ENCODE results near the gene AQP12A. TPM values are rescaled to one million over a fixed set of nuclear protein-coding genes. Genes with fewer than 3 reads are reported as not detected.
"Not testable (repeated sequence)": the region's sequence is repeated elsewhere in the genome, so short reads cannot be mapped to it uniquely, and the experiment has no call there.

The AQP12A gene
- total RNA-seq, 1 donor from 2014 or later, result not detected

- H3K4me3 ChIP-seq (ENCODE audit: low read length in 3 of 3); H3K27ac ChIP-seq (ENCODE audit: low read depth, low read length); H3K9me3 ChIP-seq (ENCODE audit: control insufficient read depth in 3 of 3, low read length in 3 of 3); H3K9ac ChIP-seq (ENCODE audit: low read depth in 1 of 3, low read length in 3 of 3); H3K36me3 ChIP-seq (ENCODE audit: control insufficient read depth in 3 of 3, insufficient read depth in 3 of 3, low read length in 3 of 3); H3K4me1 ChIP-seq (ENCODE audit: control insufficient read depth in 3 of 3, insufficient read depth in 3 of 3, low read length in 3 of 3); H3K27me3 ChIP-seq (ENCODE audit: control insufficient read depth in 3 of 3, insufficient read depth in 3 of 3, low read length in 3 of 3): not testable (repeated sequence)
Measured at GRCh38 chr2:240674461-240675184, 17.0 kb upstream of the AQP12A start.

GRCh38 chr2:240675345-240675744 lies 16.3 kb upstream of the AQP12A start:
- H3K27ac ChIP-seq (ENCODE audit: low read depth, low read length); H3K9ac ChIP-seq (ENCODE audit: low read depth in 1 of 3, low read length in 3 of 3); H3K36me3 ChIP-seq (ENCODE audit: control insufficient read depth in 3 of 3, insufficient read depth in 3 of 3, low read length in 3 of 3): not testable (repeated sequence)

GRCh38 chr2:240678043-240678442 lies 13.6 kb upstream of the AQP12A start:
- not testable (repeated sequence) for H3K4me1 ChIP-seq (ENCODE audit: control insufficient read depth in 3 of 3, insufficient read depth in 3 of 3, low read length in 3 of 3); H3K9me3 ChIP-seq (ENCODE audit: control insufficient read depth in 3 of 3, low read length in 3 of 3); H3K4me3 ChIP-seq (ENCODE audit: low read length in 3 of 3); H3K27me3 ChIP-seq (ENCODE audit: control insufficient read depth in 3 of 3, insufficient read depth in 3 of 3, low read length in 3 of 3); H3K27ac ChIP-seq (ENCODE audit: low read depth, low read length); H3K36me3 ChIP-seq (ENCODE audit: control insufficient read depth in 3 of 3, insufficient read depth in 3 of 3, low read length in 3 of 3); H3K9ac ChIP-seq (ENCODE audit: low read depth in 1 of 3, low read length in 3 of 3)

More at GRCh38 chr2:240675345-240675744, 16.3 kb upstream of the AQP12A start:
- not testable (repeated sequence) for H3K4me1 ChIP-seq (ENCODE audit: control insufficient read depth in 3 of 3, insufficient read depth in 3 of 3, low read length in 3 of 3); H3K9me3 ChIP-seq (ENCODE audit: control insufficient read depth in 3 of 3, low read length in 3 of 3); H3K4me3 ChIP-seq (ENCODE audit: low read length in 3 of 3); H3K27me3 ChIP-seq (ENCODE audit: control insufficient read depth in 3 of 3, insufficient read depth in 3 of 3, low read length in 3 of 3)

GRCh38 chr2:240678909-240679308 lies 12.8 kb upstream of the AQP12A start:
- not testable (repeated sequence) for H3K4me3 ChIP-seq (ENCODE audit: low read length in 3 of 3); H3K9me3 ChIP-seq (ENCODE audit: control insufficient read depth in 3 of 3, low read length in 3 of 3); H3K36me3 ChIP-seq (ENCODE audit: control insufficient read depth in 3 of 3, insufficient read depth in 3 of 3, low read length in 3 of 3); H3K9ac ChIP-seq (ENCODE audit: low read depth in 1 of 3, low read length in 3 of 3); H3K27ac ChIP-seq (ENCODE audit: low read depth, low read length); H3K27me3 ChIP-seq (ENCODE audit: control insufficient read depth in 3 of 3, insufficient read depth in 3 of 3, low read length in 3 of 3); H3K4me1 ChIP-seq (ENCODE audit: control insufficient read depth in 3 of 3, insufficient read depth in 3 of 3, low read length in 3 of 3)

GRCh38 chr2:240680185-240680584 lies 11.5 kb upstream of the AQP12A start:
- H3K9ac ChIP-seq (ENCODE audit: low read depth in 1 of 3, low read length in 3 of 3); H3K27me3 ChIP-seq (ENCODE audit: control insufficient read depth in 3 of 3, insufficient read depth in 3 of 3, low read length in 3 of 3); H3K4me3 ChIP-seq (ENCODE audit: low read length in 3 of 3); H3K4me1 ChIP-seq (ENCODE audit: control insufficient read depth in 3 of 3, insufficient read depth in 3 of 3, low read length in 3 of 3); H3K9me3 ChIP-seq (ENCODE audit: control insufficient read depth in 3 of 3, low read length in 3 of 3); H3K27ac ChIP-seq (ENCODE audit: low read depth, low read length); H3K36me3 ChIP-seq (ENCODE audit: control insufficient read depth in 3 of 3, insufficient read depth in 3 of 3, low read length in 3 of 3): not testable (repeated sequence)

GRCh38 chr2:240682431-240683224 lies 9.0 kb upstream of the AQP12A start, which contains the start of gene AQP12B:
Gene AQP12B, minus strand, starts transcription at chr2:240682885. Its CDS starts 48 bp downstream, at chr2:240682837.
- H3K27ac ChIP-seq (ENCODE audit: low read depth, low read length); H3K4me1 ChIP-seq (ENCODE audit: control insufficient read depth in 3 of 3, insufficient read depth in 3 of 3, low read length in 3 of 3): not testable (repeated sequence)

GRCh38 chr2:240683329-240683979 lies 8.2 kb upstream of the AQP12A start:
- H3K4me1 ChIP-seq (ENCODE audit: control insufficient read depth in 3 of 3, insufficient read depth in 3 of 3, low read length in 3 of 3); H3K4me3 ChIP-seq (ENCODE audit: low read length in 3 of 3); H3K36me3 ChIP-seq (ENCODE audit: control insufficient read depth in 3 of 3, insufficient read depth in 3 of 3, low read length in 3 of 3); H3K9ac ChIP-seq (ENCODE audit: low read depth in 1 of 3, low read length in 3 of 3); H3K27ac ChIP-seq (ENCODE audit: low read depth, low read length); H3K9me3 ChIP-seq (ENCODE audit: control insufficient read depth in 3 of 3, low read length in 3 of 3): not testable (repeated sequence)
- H3K27me3 ChIP-seq (ENCODE audit: control insufficient read depth in 3 of 3, insufficient read depth in 3 of 3, low read length in 3 of 3), result peaks cover 0 to 14% (median 0%) of the 10 kb centered on the region in 3 donors

More at GRCh38 chr2:240682431-240683224, 9.0 kb upstream of the AQP12A start, which contains the start of gene AQP12B:
- not testable (repeated sequence) for H3K36me3 ChIP-seq (ENCODE audit: control insufficient read depth in 3 of 3, insufficient read depth in 3 of 3, low read length in 3 of 3); H3K27me3 ChIP-seq (ENCODE audit: control insufficient read depth in 3 of 3, insufficient read depth in 3 of 3, low read length in 3 of 3); H3K9ac ChIP-seq (ENCODE audit: low read depth in 1 of 3, low read length in 3 of 3); H3K9me3 ChIP-seq (ENCODE audit: control insufficient read depth in 3 of 3, low read length in 3 of 3); H3K4me3 ChIP-seq (ENCODE audit: low read length in 3 of 3)

- not testable (repeated sequence) for H3K9me3 ChIP-seq (ENCODE audit: control insufficient read depth in 3 of 3, low read length in 3 of 3); H3K27ac ChIP-seq (ENCODE audit: low read depth, low read length); H3K9ac ChIP-seq (ENCODE audit: low read depth in 1 of 3, low read length in 3 of 3); H3K4me1 ChIP-seq (ENCODE audit: control insufficient read depth in 3 of 3, insufficient read depth in 3 of 3, low read length in 3 of 3); H3K4me3 ChIP-seq (ENCODE audit: low read length in 3 of 3); H3K36me3 ChIP-seq (ENCODE audit: control insufficient read depth in 3 of 3, insufficient read depth in 3 of 3, low read length in 3 of 3)
- H3K27me3 ChIP-seq (ENCODE audit: control insufficient read depth in 3 of 3, insufficient read depth in 3 of 3, low read length in 3 of 3), result peaks cover 0 to 14% (median 0%) of the 10 kb centered on the region in 3 donors
Measured at GRCh38 chr2:240683980-240684728, 7.5 kb upstream of the AQP12A start.

- no peak overlapping the region for H3K27ac ChIP-seq (ENCODE audit: low read depth, low read length)
- H3K36me3 ChIP-seq (ENCODE audit: control insufficient read depth in 3 of 3, insufficient read depth in 3 of 3, low read length in 3 of 3), result no peaks in the 10 kb centered on the region
- H3K4me3 ChIP-seq (ENCODE audit: low read length in 3 of 3), result no peak overlapping the region
- no peaks in the 10 kb centered on the region for H3K9me3 ChIP-seq (ENCODE audit: control insufficient read depth in 3 of 3, low read length in 3 of 3)
- peaks cover 0 to 14% (median 0%) of the 10 kb centered on the region in 3 donors for H3K27me3 ChIP-seq (ENCODE audit: control insufficient read depth in 3 of 3, insufficient read depth in 3 of 3, low read length in 3 of 3)
- peaks cover 0 to 5% (median 4%) of the 10 kb centered on the region in 3 donors for H3K4me1 ChIP-seq (ENCODE audit: control insufficient read depth in 3 of 3, insufficient read depth in 3 of 3, low read length in 3 of 3)
- no peak overlapping the region for H3K9ac ChIP-seq (ENCODE audit: low read depth in 1 of 3, low read length in 3 of 3)
Measured at GRCh38 chr2:240685771-240686371, 5.8 kb upstream of the AQP12A start.

All from skeletal muscle tissue (tissue), 4 donors.